Measurements from ENCODE around the gene KRT71. TPM values are rescaled to one million over a fixed set of nuclear protein-coding genes. Genes with fewer than 3 reads are reported as not detected.

Gene KRT71
- total and polyA plus RNA-seq, 2 of the 8 experiments (the other 6 are each of a cell fraction or from before 2014, with no cell fraction given), result not detected

- Histone ChIP-seq H4K91ac (replicated peaks; ENCODE audit: insufficient read length, low read length) (no peak overlapping the region), H4K20me1 (replicated peaks in 1 of 2; ENCODE audit: control insufficient read depth in 1 of 2, insufficient read depth in 2 of 2, low read length in 2 of 2) (no peaks in the 10 kb centered on the region), H3K14ac (ENCODE audit: insufficient read length) (no peak overlapping the region), H4K8ac (ENCODE audit: extremely low read depth, insufficient read depth, low read length) (no peak overlapping the region; the same call in 1 of the 2 replicates), H3K23ac (ENCODE audit: insufficient read length) (no peak overlapping the region), H3K79me2 (ENCODE audit: control insufficient read depth in 1 of 2, insufficient read depth in 2 of 2, low read length in 2 of 2) (no peaks in the 10 kb centered on the region), H3K4me3 (ENCODE audit: extremely low read depth in 1 of 4, insufficient read depth in 2 of 4, low read depth in 3 of 4, low read length in 4 of 4) (no peak overlapping the region), H2BK120ac (replicated peaks; ENCODE audit: low read depth, low read length) (no peak overlapping the region), H3K27me3 (replicated peaks in 1 of 4; ENCODE audit: control insufficient read depth in 3 of 4, extremely low read depth in 1 of 4, insufficient read depth in 3 of 4, low read length in 3 of 4) (no peaks in the 10 kb centered on the region; a peak in 1 of 7 replicates), H3K36me3 (ENCODE audit: control insufficient read depth in 2 of 4, insufficient read depth in 4 of 4, low read length in 3 of 4) (no peaks in the 10 kb centered on the region), H3K4ac (replicated peaks; ENCODE audit: insufficient read length, low read depth, low read length) (no peak overlapping the region), H3K9ac (replicated peaks in 1 of 4; ENCODE audit: extremely low read depth in 1 of 4, low read depth in 3 of 4, low read length in 3 of 4) (no peak overlapping the region), H2BK20ac (ENCODE audit: low read length) (no peak overlapping the region), H2AFZ (ENCODE audit: low read length) (no peak overlapping the region), H3K9me3 (ENCODE audit: insufficient read depth in 2 of 2, low read depth in 1 of 2, low read length in 1 of 2) (peaks cover 23 to 27% of the 10 kb centered on the region in 2 experiments), H3K56ac (replicated peaks; ENCODE audit: insufficient read length, low read depth, low read length) (no peak overlapping the region), H2BK5ac (ENCODE audit: low read depth, low read length) (no peak overlapping the region), H4K5ac (ENCODE audit: insufficient read length, low read depth, low read length) (no peak overlapping the region), H3K4me1 (replicated peaks in 1 of 4; ENCODE audit: control insufficient read depth in 3 of 4, insufficient read depth in 4 of 4, low read length in 3 of 4) (no peaks in the 10 kb centered on the region), H3K18ac (ENCODE audit: extremely low read depth, low read length) (no peak overlapping the region), H2BK12ac (ENCODE audit: low read depth, low read length) (no peak overlapping the region), H3K23me2 (ENCODE audit: low read depth, low read length) (no peaks in the 10 kb centered on the region), H3K27ac (ENCODE audit: low read depth, low read length) (no peak overlapping the region), H3K79me1 (ENCODE audit: low read depth, low read length) (no peaks in the 10 kb centered on the region), H2AK5ac (ENCODE audit: low read depth, low read length) (no peak overlapping the region), H2BK15ac (ENCODE audit: low read length) (no peak overlapping the region), H3K4me2 (ENCODE audit: insufficient read depth in 1 of 2, low read depth in 2 of 2, low read length in 2 of 2) (no peak overlapping the region)
- DNase-seq (ENCODE audit: low read depth in 1 of 2, low spot score in 2 of 2) (no peak), FAIRE-seq (no peak)
- ChIA-PET CTCF (ENCODE audit: partially characterized antibody) (interaction anchor here (0.9 to 23.2 kb wide), 4 partner anchors 9 to 284 kb away, joined by 4 to 502 read pairs (median 4); no protein-coding TSS in a partner anchor), POLR2A (ENCODE audit: partially characterized antibody) (no interaction called here)
- WGBS, 2 experiments (ENCODE audit: extremely low coverage in 1 of 2, insufficient coverage in 1 of 2, insufficient read length in 1 of 2, insufficient replicate concordance in 2 of 2, low coverage in 1 of 2, low lambda C conversion rate in 2 of 2, missing lambda C conversion rate in 1 of 2), result 90% methylated on average over 11 of the region's 11 CpGs; no CpG with 5 or more reads in 1 of the 2 experiments
- TF ChIP-seq HDAC6 (IDR thresholded peaks at IDR 0.05; ENCODE audit: low read depth, low read length) (no peak), YY1 (IDR thresholded peaks at IDR 0.05; ENCODE audit: low read depth, low read length) (no peak), KDM1A (IDR thresholded peaks at IDR 0.05; ENCODE audit: borderline replicate concordance, low read length) (no peak), JUN (IDR thresholded peaks at IDR 0.05; ENCODE audit: low read depth, low read length) (no peak), RFX5 (IDR thresholded peaks at IDR 0.05; ENCODE audit: borderline replicate concordance, low read depth, low read length) (no peak), TBP (IDR thresholded peaks at IDR 0.05; ENCODE audit: low read depth, low read length) (no peak), ZNF274 (IDR thresholded peaks at IDR 0.05; ENCODE audit: borderline replicate concordance, extremely low read depth, low read length) (no peak), NRF1 (IDR thresholded peaks at IDR 0.05; ENCODE audit: low read depth, low read length) (no peak), EZH2 (IDR thresholded peaks at IDR 0.05; ENCODE audit: low read depth, low read length, severe bottlenecking) (no peak), JUND (IDR thresholded peaks at IDR 0.05; ENCODE audit: low read length) (no peak), ATF3 (IDR thresholded peaks at IDR 0.05; ENCODE audit: insufficient read depth, low read depth, low read length) (no peak), GABPA (IDR thresholded peaks at IDR 0.05; ENCODE audit: borderline replicate concordance, insufficient read depth, low read length) (no peak)
Observed at GRCh38 chr12:52591521-52591920, 38.6 kb upstream of the KRT71 start.

All from H1 (cell line).